HepG2 (cell line): Measurements from ENCODE around the gene MOGAT3. TPM values are rescaled to one million over a fixed set of nuclear protein-coding genes. Genes with fewer than 3 reads are reported as not detected.

Experiments used
- CREB1 ChIP-seq, 2 experiments: fragments of 450-650 bp in 1 of 2; IDR thresholded peaks; 2 replicates each; pipeline ENCODE4 v1.6.1; 2016 to 2017; ENCODE audit warnings: control low read depth in 1 of 2, mild to moderate bottlenecking in 1 of 2, missing compliant biosample characterization in 1 of 2, missing genetic modification characterization in 1 of 2
- CREM ChIP-seq, 2 experiments: sonication (generic) in 1 of 2; formaldehyde crosslinking in 1 of 2; IDR thresholded peaks; 2 replicates each; pipeline versions ENCODE4 v1.4.0 to v1.6.1; 2016 to 2020; ENCODE audit warnings: antibody characterized with exemption in 1 of 2, mild to moderate bottlenecking in 1 of 2, missing genetic modification reagents in 1 of 2
- IKZF4 ChIP-seq: sonication (generic); formaldehyde crosslinking; IDR thresholded peaks from 2 replicates; pipeline ENCODE4 v1.5.1; 2020; ENCODE audit warnings: borderline replicate concordance, mild to moderate bottlenecking, low read depth, missing genetic modification reagents; ENCODE audit errors: not compliant biosample characterization
- IRF2 ChIP-seq: IDR thresholded peaks from 2 replicates; pipeline ENCODE4 v1.6.1; 2018; ENCODE audit warnings: missing genetic modification reagents, missing compliant biosample characterization
- KLF13 ChIP-seq: sonication (generic); formaldehyde crosslinking; IDR thresholded peaks from 2 replicates; pipeline ENCODE4 v1.4.0; 2020; ENCODE audit warnings: mild to moderate bottlenecking, missing genetic modification reagents
- LCORL ChIP-seq, 2 experiments: fragments of 450-650 bp in 1 of 2; sonication (generic) in 1 of 2; formaldehyde crosslinking in 1 of 2; IDR thresholded peaks; 2 replicates each; pipeline versions ENCODE4 v1.5.0 to v1.6.1; 2017 to 2020; ENCODE audit warnings: antibody characterized with exemption in 1 of 2, missing genetic modification reagents in 1 of 2
- SIN3A ChIP-seq: IDR thresholded peaks from 2 replicates; pipeline ENCODE4 v1.6.1; 2011; ENCODE audit warnings: low read depth, mild to moderate bottlenecking, control low read depth, low read length, borderline replicate concordance
- SNAI1 ChIP-seq: sonication (generic); formaldehyde crosslinking; IDR thresholded peaks from 2 replicates; pipeline ENCODE4 v1.5.0; 2020; ENCODE audit warnings: mild to moderate bottlenecking, missing genetic modification reagents, borderline replicate concordance
- ZKSCAN1 ChIP-seq: fragments of 150-350 bp; IDR thresholded peaks from 2 replicates; pipeline ENCODE4 v1.6.1; 2014; ENCODE audit warnings: low read length
- ZNF253 ChIP-seq: sonication (generic); formaldehyde crosslinking; IDR thresholded peaks from 2 replicates; pipeline ENCODE4 v1.8.0; 2022; ENCODE audit warnings: mild to moderate bottlenecking, missing genetic modification reagents, borderline replicate concordance
- ZNF383 ChIP-seq: sonication (generic); formaldehyde crosslinking; IDR thresholded peaks from 2 replicates; pipeline ENCODE4 v1.4.0; 2020; ENCODE audit warnings: missing genetic modification reagents, mild to moderate bottlenecking, borderline replicate concordance
- ZNF782 ChIP-seq: sonication (generic); formaldehyde crosslinking; IDR thresholded peaks from 2 replicates; pipeline ENCODE4 v1.4.0; 2020; ENCODE audit warnings: missing genetic modification reagents, mild to moderate bottlenecking, borderline replicate concordance
- polyA plus RNA-seq, 8 experiments: library from polyadenylated mRNA; depleted of rRNA in 3 of 8; stranded (reverse) in 7 of 8; unstranded in 1 of 8; fragments of >200 nt; fragmentation: Illumina TruSeq in 4 of 8; extraction: Trizol in 4 of 8; gene quantifications; 2 replicates each; pipeline versions ENCODE4 v1.2.1 to v1.2.3, GENCODE V29; 2011 to 2016; ENCODE audit warnings: low read depth in 4 of 8, missing spikeins in 1 of 8, mixed read lengths in 1 of 8; ENCODE audit not compliant: insufficient read depth in 1 of 8
- total RNA-seq, 5 experiments: library from RNA; depleted of rRNA; stranded (reverse); fragments of >200 nt; fragmentation: Illumina TruSeq; extraction: Trizol; gene quantifications; 2 replicates each; pipeline ENCODE4 v1.2.3, GENCODE V29; 2016; ENCODE audit warnings: low read depth in 1 of 5
- TF ChIP-seq, protein P1 (sequence below): sonication (generic); formaldehyde crosslinking; IDR thresholded peaks from 2 replicates; pipeline ENCODE4 v1.4.0; 2020; ENCODE audit warnings: missing genetic modification reagents, borderline replicate concordance
- TF ChIP-seq, protein P2 (sequence below): sonication (generic); formaldehyde crosslinking; conservative IDR thresholded peaks from 2 replicates; pipeline ENCODE4 v1.4.0; 2020; ENCODE audit warnings: mild to moderate bottlenecking, missing genetic modification reagents, moderate library complexity
- TF ChIP-seq, protein P3 (sequence below): sonication (generic); formaldehyde crosslinking; IDR thresholded peaks from 2 replicates; pipeline ENCODE4 v1.8.0; 2022; ENCODE audit warnings: mild to moderate bottlenecking, missing genetic modification reagents; ENCODE audit not compliant: insufficient replicate concordance
- TF ChIP-seq, protein P4 (sequence below): IDR thresholded peaks from 2 replicates; pipeline ENCODE4 v1.6.1; 2016; ENCODE audit warnings: mild to moderate bottlenecking, missing biosample characterization, missing genetic modification reagents

The MOGAT3 gene
- total and polyA plus RNA-seq, 2 of the 13 experiments (the other 11 are each of a cell fraction or from before 2014, with no cell fraction given): 22.5 to 30.5 TPM

DNA sequence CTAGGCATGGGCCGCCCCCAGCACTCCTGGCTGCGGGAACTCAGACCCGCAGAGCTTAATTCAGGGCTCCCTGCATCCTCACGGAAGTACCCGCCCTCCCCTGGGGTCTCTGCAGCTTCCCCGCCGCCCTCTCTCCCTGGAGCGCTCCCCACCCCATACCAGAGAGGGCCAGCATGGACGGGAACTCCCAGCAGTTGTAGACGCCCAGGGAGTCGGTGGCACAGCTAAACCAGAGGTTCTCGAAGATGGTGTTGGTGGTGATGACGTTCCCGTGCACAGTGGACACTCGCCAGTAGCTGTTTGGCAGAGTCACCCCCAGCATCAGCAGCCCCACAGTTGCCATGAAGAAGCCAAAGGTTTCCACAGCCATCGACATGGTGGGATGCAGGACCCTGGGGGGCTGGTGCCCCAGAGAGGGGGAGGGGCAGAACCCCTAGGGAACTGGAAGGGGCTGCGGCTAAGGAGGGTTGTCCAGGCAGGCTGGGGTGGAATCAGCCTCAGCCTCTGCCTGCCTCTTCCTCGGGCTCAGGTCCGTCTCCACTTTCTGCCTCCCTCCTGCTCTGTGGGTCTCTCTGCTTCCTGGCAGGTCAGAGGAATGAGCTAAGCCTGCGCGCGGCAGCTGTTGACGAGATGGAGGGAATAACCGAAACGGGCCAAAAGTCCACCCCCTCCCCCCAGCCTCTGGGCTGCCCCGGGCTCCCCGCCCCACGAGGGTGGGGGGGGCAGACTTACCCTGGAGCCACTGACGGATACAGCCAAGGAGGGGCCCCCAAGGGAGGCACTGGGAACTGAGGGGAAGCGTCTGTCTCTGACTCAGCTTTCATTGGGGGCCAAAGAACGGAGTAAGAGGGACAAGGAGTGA is 36.6 kb upstream of the MOGAT3 start, which contains the start of gene CLDN15 (continued):
- TF ChIP-seq, protein P1, sequence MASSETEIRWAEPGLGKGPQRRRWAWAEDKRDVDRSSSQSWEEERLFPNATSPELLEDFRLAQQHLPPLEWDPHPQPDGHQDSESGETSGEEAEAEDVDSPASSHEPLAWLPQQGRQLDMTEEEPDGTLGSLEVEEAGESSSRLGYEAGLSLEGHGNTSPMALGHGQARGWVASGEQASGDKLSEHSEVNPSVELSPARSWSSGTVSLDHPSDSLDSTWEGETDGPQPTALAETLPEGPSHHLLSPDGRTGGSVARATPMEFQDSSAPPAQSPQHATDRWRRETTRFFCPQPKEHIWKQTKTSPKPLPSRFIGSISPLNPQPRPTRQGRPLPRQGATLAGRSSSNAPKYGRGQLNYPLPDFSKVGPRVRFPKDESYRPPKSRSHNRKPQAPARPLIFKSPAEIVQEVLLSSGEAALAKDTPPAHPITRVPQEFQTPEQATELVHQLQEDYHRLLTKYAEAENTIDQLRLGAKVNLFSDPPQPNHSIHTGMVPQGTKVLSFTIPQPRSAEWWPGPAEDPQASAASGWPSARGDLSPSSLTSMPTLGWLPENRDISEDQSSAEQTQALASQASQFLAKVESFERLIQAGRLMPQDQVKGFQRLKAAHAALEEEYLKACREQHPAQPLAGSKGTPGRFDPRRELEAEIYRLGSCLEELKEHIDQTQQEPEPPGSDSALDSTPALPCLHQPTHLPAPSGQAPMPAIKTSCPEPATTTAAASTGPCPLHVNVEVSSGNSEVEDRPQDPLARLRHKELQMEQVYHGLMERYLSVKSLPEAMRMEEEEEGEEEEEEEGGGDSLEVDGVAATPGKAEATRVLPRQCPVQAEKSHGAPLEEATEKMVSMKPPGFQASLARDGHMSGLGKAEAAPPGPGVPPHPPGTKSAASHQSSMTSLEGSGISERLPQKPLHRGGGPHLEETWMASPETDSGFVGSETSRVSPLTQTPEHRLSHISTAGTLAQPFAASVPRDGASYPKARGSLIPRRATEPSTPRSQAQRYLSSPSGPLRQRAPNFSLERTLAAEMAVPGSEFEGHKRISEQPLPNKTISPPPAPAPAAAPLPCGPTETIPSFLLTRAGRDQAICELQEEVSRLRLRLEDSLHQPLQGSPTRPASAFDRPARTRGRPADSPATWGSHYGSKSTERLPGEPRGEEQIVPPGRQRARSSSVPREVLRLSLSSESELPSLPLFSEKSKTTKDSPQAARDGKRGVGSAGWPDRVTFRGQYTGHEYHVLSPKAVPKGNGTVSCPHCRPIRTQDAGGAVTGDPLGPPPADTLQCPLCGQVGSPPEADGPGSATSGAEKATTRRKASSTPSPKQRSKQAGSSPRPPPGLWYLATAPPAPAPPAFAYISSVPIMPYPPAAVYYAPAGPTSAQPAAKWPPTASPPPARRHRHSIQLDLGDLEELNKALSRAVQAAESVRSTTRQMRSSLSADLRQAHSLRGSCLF (CRISPR knock-in tag): no peak
- TF ChIP-seq CREM (IDR thresholded peaks at IDR 0.05) (no peak), CREM (CRISPR knock-in tag; IDR thresholded peaks at IDR 0.05) (no peak), IRF2 (CRISPR knock-in tag) (no peak), ZNF253 (CRISPR knock-in tag) (no peak), SNAI1 (CRISPR knock-in tag) (no peak), ZNF383 (CRISPR knock-in tag) (no peak), IKZF4 (CRISPR knock-in tag) (no peak), KLF13 (CRISPR knock-in tag) (no peak), SIN3A (no peak), CREB1 (IDR thresholded peaks at IDR 0.05) (no peak), CREB1 (CRISPR knock-in tag; IDR thresholded peaks at IDR 0.05) (no peak), LCORL (IDR thresholded peaks at IDR 0.05) (no peak), LCORL (CRISPR knock-in tag; IDR thresholded peaks at IDR 0.05) (peak; percentile 84), ZNF782 (no peak), ZKSCAN1 (no peak)
- TF ChIP-seq, protein P2, sequence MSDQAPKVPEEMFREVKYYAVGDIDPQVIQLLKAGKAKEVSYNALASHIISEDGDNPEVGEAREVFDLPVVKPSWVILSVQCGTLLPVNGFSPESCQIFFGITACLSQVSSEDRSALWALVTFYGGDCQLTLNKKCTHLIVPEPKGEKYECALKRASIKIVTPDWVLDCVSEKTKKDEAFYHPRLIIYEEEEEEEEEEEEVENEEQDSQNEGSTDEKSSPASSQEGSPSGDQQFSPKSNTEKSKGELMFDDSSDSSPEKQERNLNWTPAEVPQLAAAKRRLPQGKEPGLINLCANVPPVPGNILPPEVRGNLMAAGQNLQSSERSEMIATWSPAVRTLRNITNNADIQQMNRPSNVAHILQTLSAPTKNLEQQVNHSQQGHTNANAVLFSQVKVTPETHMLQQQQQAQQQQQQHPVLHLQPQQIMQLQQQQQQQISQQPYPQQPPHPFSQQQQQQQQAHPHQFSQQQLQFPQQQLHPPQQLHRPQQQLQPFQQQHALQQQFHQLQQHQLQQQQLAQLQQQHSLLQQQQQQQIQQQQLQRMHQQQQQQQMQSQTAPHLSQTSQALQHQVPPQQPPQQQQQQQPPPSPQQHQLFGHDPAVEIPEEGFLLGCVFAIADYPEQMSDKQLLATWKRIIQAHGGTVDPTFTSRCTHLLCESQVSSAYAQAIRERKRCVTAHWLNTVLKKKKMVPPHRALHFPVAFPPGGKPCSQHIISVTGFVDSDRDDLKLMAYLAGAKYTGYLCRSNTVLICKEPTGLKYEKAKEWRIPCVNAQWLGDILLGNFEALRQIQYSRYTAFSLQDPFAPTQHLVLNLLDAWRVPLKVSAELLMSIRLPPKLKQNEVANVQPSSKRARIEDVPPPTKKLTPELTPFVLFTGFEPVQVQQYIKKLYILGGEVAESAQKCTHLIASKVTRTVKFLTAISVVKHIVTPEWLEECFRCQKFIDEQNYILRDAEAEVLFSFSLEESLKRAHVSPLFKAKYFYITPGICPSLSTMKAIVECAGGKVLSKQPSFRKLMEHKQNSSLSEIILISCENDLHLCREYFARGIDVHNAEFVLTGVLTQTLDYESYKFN (CRISPR knock-in tag): peak; percentile 75
- TF ChIP-seq, protein P3, sequence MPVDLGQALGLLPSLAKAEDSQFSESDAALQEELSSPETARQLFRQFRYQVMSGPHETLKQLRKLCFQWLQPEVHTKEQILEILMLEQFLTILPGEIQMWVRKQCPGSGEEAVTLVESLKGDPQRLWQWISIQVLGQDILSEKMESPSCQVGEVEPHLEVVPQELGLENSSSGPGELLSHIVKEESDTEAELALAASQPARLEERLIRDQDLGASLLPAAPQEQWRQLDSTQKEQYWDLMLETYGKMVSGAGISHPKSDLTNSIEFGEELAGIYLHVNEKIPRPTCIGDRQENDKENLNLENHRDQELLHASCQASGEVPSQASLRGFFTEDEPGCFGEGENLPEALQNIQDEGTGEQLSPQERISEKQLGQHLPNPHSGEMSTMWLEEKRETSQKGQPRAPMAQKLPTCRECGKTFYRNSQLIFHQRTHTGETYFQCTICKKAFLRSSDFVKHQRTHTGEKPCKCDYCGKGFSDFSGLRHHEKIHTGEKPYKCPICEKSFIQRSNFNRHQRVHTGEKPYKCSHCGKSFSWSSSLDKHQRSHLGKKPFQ (CRISPR knock-in tag): no peak
- TF ChIP-seq, protein P4, sequence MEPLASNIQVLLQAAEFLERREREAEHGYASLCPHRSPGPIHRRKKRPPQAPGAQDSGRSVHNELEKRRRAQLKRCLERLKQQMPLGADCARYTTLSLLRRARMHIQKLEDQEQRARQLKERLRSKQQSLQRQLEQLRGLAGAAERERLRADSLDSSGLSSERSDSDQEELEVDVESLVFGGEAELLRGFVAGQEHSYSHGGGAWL (CRISPR knock-in tag): no peak
